Hepatic stellate cell (primary cell): ENCODE measurements around the gene TSHZ2.

Source experiments
- DNase-seq: peaks from one replicate; pipeline ENCODE4 v3.0.0; 2011; ENCODE audit warnings: low spot score

Gene TSHZ2

GRCh38 chr20:53129563-53129962 is 157.4 kb downstream of the TSHZ2 start:
- DNase-seq = no peak

GRCh38 chr20:53130795-53131194 is 158.6 kb downstream of the TSHZ2 start:
- DNase-seq = no peak

- no peak for DNase-seq
Measured at GRCh38 chr20:53133125-53133524, 161.0 kb downstream of the TSHZ2 start.

- no peak for DNase-seq
Measured at GRCh38 chr20:53133628-53134027, 161.5 kb downstream of the TSHZ2 start.

GRCh38 chr20:53136473-53136872 is 164.3 kb downstream of the TSHZ2 start:
- no peak for DNase-seq

GRCh38 chr20:53138454-53139262 is 166.5 kb downstream of the TSHZ2 start:
- DNase-seq = no peak

- DNase-seq = no peak
Measured at GRCh38 chr20:53141201-53142050, 169.3 kb downstream of the TSHZ2 start.

- DNase-seq = no peak
Measured at GRCh38 chr20:53142225-53143127, 170.3 kb downstream of the TSHZ2 start.

GRCh38 chr20:53146201-53146891 is 174.2 kb downstream of the TSHZ2 start:
- DNase-seq = no peak

- no peak for DNase-seq
Measured at GRCh38 chr20:53148771-53149147, 176.6 kb downstream of the TSHZ2 start.

GRCh38 chr20:53149148-53149889 is 177.2 kb downstream of the TSHZ2 start:
- DNase-seq = no peak

- DNase-seq = no peak
Measured at GRCh38 chr20:53149890-53150205, 177.7 kb downstream of the TSHZ2 start.

GRCh38 chr20:53150532-53150931 is 178.4 kb downstream of the TSHZ2 start:
- no peak for DNase-seq

- DNase-seq = no peak
Measured at GRCh38 chr20:53152228-53152627, 180.1 kb downstream of the TSHZ2 start.

- DNase-seq = no peak
Measured at GRCh38 chr20:53154540-53154939, 182.4 kb downstream of the TSHZ2 start.

GRCh38 chr20:53157443-53158408 is 185.6 kb downstream of the TSHZ2 start:
- DNase-seq = peak; percentile 24

- DNase-seq = no peak
Measured at GRCh38 chr20:53159160-53159559, 187.0 kb downstream of the TSHZ2 start.

- no peak for DNase-seq
Measured at GRCh38 chr20:53161073-53161472, 188.9 kb downstream of the TSHZ2 start.

GRCh38 chr20:53161473-53161872 is 189.3 kb downstream of the TSHZ2 start:
- no peak for DNase-seq
